Measurements from ENCODE around the gene VPS25. TPM values are rescaled to one million over a fixed set of nuclear protein-coding genes. Genes with fewer than 3 reads are reported as not detected.

The VPS25 gene
- total and polyA plus RNA-seq, 9 of the 15 experiments (the other 6 are each of a cell fraction or from before 2014, with no cell fraction given) = 123 to 352 (median 180) TPM

GRCh38 chr17:42744806-42745617, 28.2 kb upstream of the VPS25 start, which contains the start of gene EZH1 (continued):
- TF ChIP-seq, protein P1, sequence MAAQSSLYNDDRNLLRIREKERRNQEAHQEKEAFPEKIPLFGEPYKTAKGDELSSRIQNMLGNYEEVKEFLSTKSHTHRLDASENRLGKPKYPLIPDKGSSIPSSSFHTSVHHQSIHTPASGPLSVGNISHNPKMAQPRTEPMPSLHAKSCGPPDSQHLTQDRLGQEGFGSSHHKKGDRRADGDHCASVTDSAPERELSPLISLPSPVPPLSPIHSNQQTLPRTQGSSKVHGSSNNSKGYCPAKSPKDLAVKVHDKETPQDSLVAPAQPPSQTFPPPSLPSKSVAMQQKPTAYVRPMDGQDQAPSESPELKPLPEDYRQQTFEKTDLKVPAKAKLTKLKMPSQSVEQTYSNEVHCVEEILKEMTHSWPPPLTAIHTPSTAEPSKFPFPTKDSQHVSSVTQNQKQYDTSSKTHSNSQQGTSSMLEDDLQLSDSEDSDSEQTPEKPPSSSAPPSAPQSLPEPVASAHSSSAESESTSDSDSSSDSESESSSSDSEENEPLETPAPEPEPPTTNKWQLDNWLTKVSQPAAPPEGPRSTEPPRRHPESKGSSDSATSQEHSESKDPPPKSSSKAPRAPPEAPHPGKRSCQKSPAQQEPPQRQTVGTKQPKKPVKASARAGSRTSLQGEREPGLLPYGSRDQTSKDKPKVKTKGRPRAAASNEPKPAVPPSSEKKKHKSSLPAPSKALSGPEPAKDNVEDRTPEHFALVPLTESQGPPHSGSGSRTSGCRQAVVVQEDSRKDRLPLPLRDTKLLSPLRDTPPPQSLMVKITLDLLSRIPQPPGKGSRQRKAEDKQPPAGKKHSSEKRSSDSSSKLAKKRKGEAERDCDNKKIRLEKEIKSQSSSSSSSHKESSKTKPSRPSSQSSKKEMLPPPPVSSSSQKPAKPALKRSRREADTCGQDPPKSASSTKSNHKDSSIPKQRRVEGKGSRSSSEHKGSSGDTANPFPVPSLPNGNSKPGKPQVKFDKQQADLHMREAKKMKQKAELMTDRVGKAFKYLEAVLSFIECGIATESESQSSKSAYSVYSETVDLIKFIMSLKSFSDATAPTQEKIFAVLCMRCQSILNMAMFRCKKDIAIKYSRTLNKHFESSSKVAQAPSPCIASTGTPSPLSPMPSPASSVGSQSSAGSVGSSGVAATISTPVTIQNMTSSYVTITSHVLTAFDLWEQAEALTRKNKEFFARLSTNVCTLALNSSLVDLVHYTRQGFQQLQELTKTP (IDR thresholded peaks at IDR 0.05; ENCODE audit: low read depth in 1 of 2, partially characterized antibody in 2 of 2) = no peak
- TF ChIP-seq TCF3 (CRISPR knock-in tag; IDR thresholded peaks at IDR 0.05) (no peak), ZNF197 (CRISPR knock-in tag; IDR thresholded peaks at IDR 0.05; ENCODE audit: low read depth) (no peak), ZNF174 (CRISPR knock-in tag; IDR thresholded peaks at IDR 0.05) (no peak), IFI16 (CRISPR knock-in tag; IDR thresholded peaks at IDR 0.05) (no peak), ZNF668 (CRISPR knock-in tag; IDR thresholded peaks at IDR 0.05) (no peak), KLF16 (IDR thresholded peaks at IDR 0.05) (no peak), ZBTB7A (IDR thresholded peaks at IDR 0.05; ENCODE audit: borderline replicate concordance, control insufficient read depth, low read depth, low read length) (no peak), CXXC5 (CRISPR knock-in tag; IDR thresholded peaks at IDR 0.05) (peak; percentile 98), CHD4 (IDR thresholded peaks at IDR 0.05; ENCODE audit: insufficient read depth, insufficient replicate concordance, low read depth, low read length, poor library complexity, severe bottlenecking) (no peak), ZNF76 (CRISPR knock-in tag; IDR thresholded peaks at IDR 0.05; ENCODE audit: borderline replicate concordance) (no peak), ZBED1 (IDR thresholded peaks at IDR 0.05) (0 out of 2 replicates have a peak, but pooled peaks have one; percentile 49), MEIS2 (IDR thresholded peaks at IDR 0.05; ENCODE audit: partially characterized antibody) (peak; percentile 88), BRF1 (IDR thresholded peaks at IDR 0.05; ENCODE audit: borderline replicate concordance, extremely low read depth, insufficient read length) (no peak), ZNF507 (tag; conservative IDR thresholded peaks at IDR 0.05) (no peak), KDM5B (IDR thresholded peaks at IDR 0.05; ENCODE audit: insufficient replicate concordance, low read depth, low read length) (no peak), SUPT5H (IDR thresholded peaks at IDR 0.05) (peak; percentile 76), ZNF586 (CRISPR knock-in tag; conservative IDR thresholded peaks at IDR 0.05) (no peak), IRF2 (CRISPR knock-in tag; IDR thresholded peaks at IDR 0.05) (no peak), CBFA2T3 (IDR thresholded peaks at IDR 0.05) (no peak), MXI1 (IDR thresholded peaks at IDR 0.05; ENCODE audit: low read depth, low read length) (no peak), ZNF785 (CRISPR knock-in tag; IDR thresholded peaks at IDR 0.05) (no peak), NCOA4 (IDR thresholded peaks at IDR 0.05; ENCODE audit: partially characterized antibody) (no peak)
- TF ChIP-seq, protein P2, sequence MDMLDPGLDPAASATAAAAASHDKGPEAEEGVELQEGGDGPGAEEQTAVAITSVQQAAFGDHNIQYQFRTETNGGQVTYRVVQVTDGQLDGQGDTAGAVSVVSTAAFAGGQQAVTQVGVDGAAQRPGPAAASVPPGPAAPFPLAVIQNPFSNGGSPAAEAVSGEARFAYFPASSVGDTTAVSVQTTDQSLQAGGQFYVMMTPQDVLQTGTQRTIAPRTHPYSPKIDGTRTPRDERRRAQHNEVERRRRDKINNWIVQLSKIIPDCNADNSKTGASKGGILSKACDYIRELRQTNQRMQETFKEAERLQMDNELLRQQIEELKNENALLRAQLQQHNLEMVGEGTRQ (CRISPR knock-in tag; IDR thresholded peaks at IDR 0.05) = no peak
